ENCODE results near the gene ATP10B. TPM values are rescaled to one million over a fixed set of nuclear protein-coding genes. Genes with fewer than 3 reads are reported as not detected.

Gene ATP10B
- total RNA-seq, 1 experiment from 2014 or later = not detected

DNA sequence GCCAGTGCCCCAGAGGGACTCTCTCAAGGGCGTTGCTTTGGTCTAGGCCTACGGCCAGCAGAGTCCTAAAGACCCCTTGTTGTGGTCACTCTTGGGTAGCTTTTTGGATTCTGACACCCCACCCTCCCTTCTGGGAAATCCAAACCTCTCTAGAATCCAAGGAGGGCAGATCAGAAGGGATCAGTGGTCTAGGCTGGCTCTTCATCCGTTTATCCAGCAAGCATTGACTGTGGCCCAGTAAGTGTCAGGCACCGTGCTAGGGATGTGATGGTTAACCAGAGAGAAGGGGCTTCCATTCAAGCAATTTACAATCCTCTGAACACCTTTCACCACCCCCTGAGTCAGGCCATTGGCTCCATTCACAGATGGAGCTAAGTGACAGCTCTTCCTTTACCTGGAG is 249.3 kb downstream of the ATP10B start:
- H3K27me3 ChIP-seq (ENCODE audit: control insufficient read depth, insufficient read depth, low read length) = no peaks in the 10 kb centered on the region; the same call in 1 of the 2 replicates
- H3K4me1 ChIP-seq (ENCODE audit: control insufficient read depth, insufficient read depth, low read length) = no peaks in the 10 kb centered on the region
- in situ Hi-C loops (cut with HindIII; ENCODE audit: low pct_unique_long_range_greater_than_20kb, low sequenced_read_pairs) (no loop called here), intact Hi-C loops (cut with micrococcal nuclease; ENCODE audit: unreplicated experiment) (no loop called here)
- TF ChIP-seq, protein P1, sequence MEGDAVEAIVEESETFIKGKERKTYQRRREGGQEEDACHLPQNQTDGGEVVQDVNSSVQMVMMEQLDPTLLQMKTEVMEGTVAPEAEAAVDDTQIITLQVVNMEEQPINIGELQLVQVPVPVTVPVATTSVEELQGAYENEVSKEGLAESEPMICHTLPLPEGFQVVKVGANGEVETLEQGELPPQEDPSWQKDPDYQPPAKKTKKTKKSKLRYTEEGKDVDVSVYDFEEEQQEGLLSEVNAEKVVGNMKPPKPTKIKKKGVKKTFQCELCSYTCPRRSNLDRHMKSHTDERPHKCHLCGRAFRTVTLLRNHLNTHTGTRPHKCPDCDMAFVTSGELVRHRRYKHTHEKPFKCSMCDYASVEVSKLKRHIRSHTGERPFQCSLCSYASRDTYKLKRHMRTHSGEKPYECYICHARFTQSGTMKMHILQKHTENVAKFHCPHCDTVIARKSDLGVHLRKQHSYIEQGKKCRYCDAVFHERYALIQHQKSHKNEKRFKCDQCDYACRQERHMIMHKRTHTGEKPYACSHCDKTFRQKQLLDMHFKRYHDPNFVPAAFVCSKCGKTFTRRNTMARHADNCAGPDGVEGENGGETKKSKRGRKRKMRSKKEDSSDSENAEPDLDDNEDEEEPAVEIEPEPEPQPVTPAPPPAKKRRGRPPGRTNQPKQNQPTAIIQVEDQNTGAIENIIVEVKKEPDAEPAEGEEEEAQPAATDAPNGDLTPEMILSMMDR (IDR thresholded peaks at IDR 0.05) = no peak
- TF ChIP-seq TCF7L2 (IDR thresholded peaks at IDR 0.05; ENCODE audit: low read depth, low read length) = no peak
- TF ChIP-seq POLR2AphosphoS5 (IDR thresholded peaks at IDR 0.05; ENCODE audit: low read depth, low read length) = no peak
- TF ChIP-seq SIN3A (IDR thresholded peaks at IDR 0.05; ENCODE audit: borderline replicate concordance, insufficient read depth, low read depth, low read length) = no peak
- TF ChIP-seq, protein P2, sequence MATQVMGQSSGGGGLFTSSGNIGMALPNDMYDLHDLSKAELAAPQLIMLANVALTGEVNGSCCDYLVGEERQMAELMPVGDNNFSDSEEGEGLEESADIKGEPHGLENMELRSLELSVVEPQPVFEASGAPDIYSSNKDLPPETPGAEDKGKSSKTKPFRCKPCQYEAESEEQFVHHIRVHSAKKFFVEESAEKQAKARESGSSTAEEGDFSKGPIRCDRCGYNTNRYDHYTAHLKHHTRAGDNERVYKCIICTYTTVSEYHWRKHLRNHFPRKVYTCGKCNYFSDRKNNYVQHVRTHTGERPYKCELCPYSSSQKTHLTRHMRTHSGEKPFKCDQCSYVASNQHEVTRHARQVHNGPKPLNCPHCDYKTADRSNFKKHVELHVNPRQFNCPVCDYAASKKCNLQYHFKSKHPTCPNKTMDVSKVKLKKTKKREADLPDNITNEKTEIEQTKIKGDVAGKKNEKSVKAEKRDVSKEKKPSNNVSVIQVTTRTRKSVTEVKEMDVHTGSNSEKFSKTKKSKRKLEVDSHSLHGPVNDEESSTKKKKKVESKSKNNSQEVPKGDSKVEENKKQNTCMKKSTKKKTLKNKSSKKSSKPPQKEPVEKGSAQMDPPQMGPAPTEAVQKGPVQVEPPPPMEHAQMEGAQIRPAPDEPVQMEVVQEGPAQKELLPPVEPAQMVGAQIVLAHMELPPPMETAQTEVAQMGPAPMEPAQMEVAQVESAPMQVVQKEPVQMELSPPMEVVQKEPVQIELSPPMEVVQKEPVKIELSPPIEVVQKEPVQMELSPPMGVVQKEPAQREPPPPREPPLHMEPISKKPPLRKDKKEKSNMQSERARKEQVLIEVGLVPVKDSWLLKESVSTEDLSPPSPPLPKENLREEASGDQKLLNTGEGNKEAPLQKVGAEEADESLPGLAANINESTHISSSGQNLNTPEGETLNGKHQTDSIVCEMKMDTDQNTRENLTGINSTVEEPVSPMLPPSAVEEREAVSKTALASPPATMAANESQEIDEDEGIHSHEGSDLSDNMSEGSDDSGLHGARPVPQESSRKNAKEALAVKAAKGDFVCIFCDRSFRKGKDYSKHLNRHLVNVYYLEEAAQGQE (IDR thresholded peaks at IDR 0.05; ENCODE audit: insufficient read depth in 1 of 2, low read depth in 2 of 2, low read length in 1 of 2) = no peak
- H3K9me3 ChIP-seq (ENCODE audit: control insufficient read depth, insufficient read depth, low read depth, low read length) = no peaks in the 10 kb centered on the region
- ChIA-PET POLR2A (no interaction called here), CTCF (no interaction called here)
- no peak for DNase-seq (ENCODE audit: low read depth, low spot score)
- BruUV-seq (replicated peaks) = no TSS peak
- ATAC-seq = no peak
- no peaks in the 10 kb centered on the region for H3K36me3 ChIP-seq (ENCODE audit: control insufficient read depth, insufficient read depth, low read length)
- H3K27ac ChIP-seq (ENCODE audit: low read length) = no peak overlapping the region
- no peak overlapping the region for H3K4me3 ChIP-seq (ENCODE audit: low read depth in 2 of 2, low read length in 2 of 2)

DNA sequence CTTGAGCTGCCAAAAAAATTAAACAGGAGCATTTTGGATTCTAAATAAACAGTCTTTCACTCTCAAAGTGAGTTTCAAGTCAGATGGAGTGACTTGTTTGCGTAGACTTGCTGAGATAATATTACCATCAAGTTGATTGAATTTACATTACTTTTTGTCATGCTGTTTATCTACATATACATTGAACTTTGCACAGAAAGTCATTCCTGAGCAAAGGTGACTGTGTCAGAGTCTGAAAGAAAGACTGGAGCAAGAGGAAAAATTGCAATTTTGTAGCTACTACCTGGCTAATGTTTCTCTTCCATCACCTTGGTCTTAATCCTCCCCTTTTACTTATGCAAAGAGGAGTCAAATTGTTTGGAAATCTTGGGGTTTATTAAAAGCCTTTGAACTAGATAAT is 251.0 kb downstream of the ATP10B start:
- Histone ChIP-seq H3K4me1 (ENCODE audit: control insufficient read depth, insufficient read depth, low read length) (no peaks in the 10 kb centered on the region), H3K27ac (ENCODE audit: low read length) (no peak overlapping the region), H3K36me3 (ENCODE audit: control insufficient read depth, insufficient read depth, low read length) (no peaks in the 10 kb centered on the region), H3K4me3 (ENCODE audit: low read depth in 2 of 2, low read length in 2 of 2) (no peak overlapping the region), H3K9me3 (ENCODE audit: control insufficient read depth, insufficient read depth, low read depth, low read length) (no peaks in the 10 kb centered on the region), H3K27me3 (ENCODE audit: control insufficient read depth, insufficient read depth, low read length) (no peaks in the 10 kb centered on the region; the same call in 1 of the 2 replicates)
- BruUV-seq (replicated peaks) = no TSS peak
- TF ChIP-seq, protein P2 (IDR thresholded peaks at IDR 0.05; ENCODE audit: insufficient read depth in 1 of 2, low read depth in 2 of 2, low read length in 1 of 2) = no peak
- TF ChIP-seq, protein P1 (IDR thresholded peaks at IDR 0.05) = no peak
- TF ChIP-seq SIN3A (IDR thresholded peaks at IDR 0.05; ENCODE audit: borderline replicate concordance, insufficient read depth, low read depth, low read length) = no peak
- no peak for TF ChIP-seq POLR2AphosphoS5 (IDR thresholded peaks at IDR 0.05; ENCODE audit: low read depth, low read length)
- no peak for TF ChIP-seq TCF7L2 (IDR thresholded peaks at IDR 0.05; ENCODE audit: low read depth, low read length)
- POLR2A ChIA-PET = no interaction called here
- DNase-seq (ENCODE audit: low read depth, low spot score) = no peak
- CTCF ChIA-PET = no interaction called here
- in situ Hi-C loops (cut with HindIII; ENCODE audit: low pct_unique_long_range_greater_than_20kb, low sequenced_read_pairs) (no loop called here), intact Hi-C loops (cut with micrococcal nuclease; ENCODE audit: unreplicated experiment) (no loop called here)
- no peak for ATAC-seq
